Activated T-cell treated with anti-CD3 and anti-CD28 coated beads for 48 hours (primary cell): ENCODE results near the gene ADCY1.
"Not testable (repeated sequence)": the region's sequence is repeated elsewhere in the genome, so short reads cannot be mapped to it uniquely, and the experiment has no call there.

Experiments
- DNase-seq: peaks from one replicate; pipeline ENCODE4 v3.0.0-alpha.2; 2020; ENCODE audit warnings: low read depth

Gene ADCY1

GRCh38 chr7:45573661-45574415, at the start of gene ADCY1:
ADCY1 (plus strand) TSS chr7:45574368; CDS start chr7:45574544, 176 bp downstream.
- DNase-seq = peak; percentile 27

GRCh38 chr7:45524445-45524844, 49.7 kb upstream of the ADCY1 start:
- DNase-seq = no peak

GRCh38 chr7:45525057-45525456, 49.1 kb upstream of the ADCY1 start:
- DNase-seq = no peak

- DNase-seq = no peak
Measured at GRCh38 chr7:45543473-45543872, 30.7 kb upstream of the ADCY1 start.

GRCh38 chr7:45545105-45545710, 29.0 kb upstream of the ADCY1 start:
- not testable (repeated sequence) for DNase-seq

- DNase-seq = not testable (repeated sequence)
Measured at GRCh38 chr7:45548917-45549316, 25.3 kb upstream of the ADCY1 start.

GRCh38 chr7:45563401-45563800, 10.8 kb upstream of the ADCY1 start:
- DNase-seq = no peak

- DNase-seq = no peak
Measured at GRCh38 chr7:45563941-45564461, 10.2 kb upstream of the ADCY1 start.

GRCh38 chr7:45564485-45564884, 9.7 kb upstream of the ADCY1 start:
- no peak for DNase-seq

- DNase-seq = no peak
Measured at GRCh38 chr7:45564886-45565455, 9.2 kb upstream of the ADCY1 start.

- no peak for DNase-seq
Measured at GRCh38 chr7:45566386-45566785, 7.8 kb upstream of the ADCY1 start.

GRCh38 chr7:45566961-45567360, 7.2 kb upstream of the ADCY1 start:
- DNase-seq = no peak

- no peak for DNase-seq
Measured at GRCh38 chr7:45567713-45568112, 6.5 kb upstream of the ADCY1 start.

- DNase-seq = no peak
Measured at GRCh38 chr7:45568536-45569289, 5.5 kb upstream of the ADCY1 start.

GRCh38 chr7:45569290-45569685, 4.9 kb upstream of the ADCY1 start:
- DNase-seq = no peak

GRCh38 chr7:45570797-45571196, 3.4 kb upstream of the ADCY1 start:
- no peak for DNase-seq

GRCh38 chr7:45573204-45573603, 964 bp upstream of the ADCY1 start:
- DNase-seq = no peak

GRCh38 chr7:45574416-45574668, 174 bp downstream of the ADCY1 start:
- no peak for DNase-seq

- peak; percentile 11 for DNase-seq
Measured at GRCh38 chr7:45574669-45575500, 717 bp downstream of the ADCY1 start.

GRCh38 chr7:45575501-45576248, 1.5 kb downstream of the ADCY1 start:
- no peak for DNase-seq
